GM18909 (cell line): Measurements from ENCODE around the gene CMSS1.

ENCODE experiments used
- ATAC-seq: cut with Tn5 transposase; IDR thresholded peaks from one replicate; pipeline ENCODE4 v1.9.1; 2021; ENCODE audit warnings: mild to moderate bottlenecking; ENCODE audit not compliant: unreplicated experiment, poor library complexity

CMSS1 gene

GRCh38 chr3:99952306-99952705 lies 134.6 kb downstream of the CMSS1 start:
- ATAC-seq = no peak

- no peak for ATAC-seq
Measured at GRCh38 chr3:99953596-99953995, 135.9 kb downstream of the CMSS1 start.

GRCh38 chr3:99954914-99955644 lies 137.4 kb downstream of the CMSS1 start:
- ATAC-seq = no peak

GRCh38 chr3:99955773-99956562 lies 138.3 kb downstream of the CMSS1 start:
- ATAC-seq = no peak

- ATAC-seq = no peak
Measured at GRCh38 chr3:99957151-99957796, 139.6 kb downstream of the CMSS1 start.

GRCh38 chr3:99958222-99958912 lies 140.7 kb downstream of the CMSS1 start:
- ATAC-seq = no peak

GRCh38 chr3:99960123-99960878 lies 142.6 kb downstream of the CMSS1 start:
- ATAC-seq = no peak

- no peak for ATAC-seq
Measured at GRCh38 chr3:99960941-99961340, 143.3 kb downstream of the CMSS1 start.

GRCh38 chr3:99961756-99962515 lies 144.3 kb downstream of the CMSS1 start:
- ATAC-seq = no peak

GRCh38 chr3:99962703-99963102 lies 145.0 kb downstream of the CMSS1 start:
- ATAC-seq = no peak

- no peak for ATAC-seq
Measured at GRCh38 chr3:99965077-99965476, 147.4 kb downstream of the CMSS1 start.

- no peak for ATAC-seq
Measured at GRCh38 chr3:99965681-99966408, 148.2 kb downstream of the CMSS1 start.

- ATAC-seq = no peak
Measured at GRCh38 chr3:99966662-99967416, 149.2 kb downstream of the CMSS1 start.

GRCh38 chr3:99967796-99968195 lies 150.1 kb downstream of the CMSS1 start:
- no peak for ATAC-seq

- no peak for ATAC-seq
Measured at GRCh38 chr3:99969136-99969535, 151.5 kb downstream of the CMSS1 start.

GRCh38 chr3:99970198-99970597 lies 152.5 kb downstream of the CMSS1 start:
- ATAC-seq = peak; percentile 95

- ATAC-seq = no peak
Measured at GRCh38 chr3:99971761-99972160, 154.1 kb downstream of the CMSS1 start.
